Cardiac muscle cell (in vitro differentiated cells and primary cell): ENCODE measurements around the gene PDPK1. TPM values are rescaled to one million over a fixed set of nuclear protein-coding genes. Genes with fewer than 3 reads are reported as not detected.
"Not testable (repeated sequence)": the region's sequence is repeated elsewhere in the genome, so short reads cannot be mapped to it uniquely, and the experiment has no call there.

ENCODE experiments used
- DNase-seq, 2 donors: peaks; one replicate each; pipeline versions ENCODE4 v3.0.0 to v3.0.0-alpha.2; 2010 to 2017; ENCODE audit warnings: low read depth in 1 of 2, low spot score in 1 of 2
- H3K27ac ChIP-seq: fragments of 200-600 bp; sonication (generic); 2 replicates; pipeline ENCODE4 v1.5.1; 2016
- H3K27me3 ChIP-seq: fragments of 200-600 bp; sonication (generic); 2 replicates; pipeline ENCODE4 v1.6.0; 2016; ENCODE audit warnings: control low read depth
- H3K36me3 ChIP-seq: fragments of 200-600 bp; sonication (generic); 2 replicates; pipeline ENCODE4 v1.5.1; 2016; ENCODE audit warnings: control low read depth
- H3K4me1 ChIP-seq: fragments of 200-600 bp; sonication (generic); 2 replicates; pipeline ENCODE4 v1.8.1; 2017; ENCODE audit warnings: low read depth, mild to moderate bottlenecking, mixed run types
- H3K4me3 ChIP-seq: fragments of 200-600 bp; sonication (generic); 2 replicates; pipeline ENCODE4 v1.5.1; 2016; ENCODE audit warnings: mild to moderate bottlenecking
- H3K9me3 ChIP-seq: fragments of 200-600 bp; sonication (generic); 2 replicates; pipeline ENCODE4 v1.5.1; 2017; ENCODE audit warnings: low read depth, mild to moderate bottlenecking, control low read depth
- CTCF ChIP-seq: IDR thresholded peaks from 2 replicates; pipeline ENCODE4 v1.5.1; 2012; ENCODE audit warnings: low read depth, mild to moderate bottlenecking, low read length
- polyA plus RNA-seq: library from polyadenylated mRNA; unstranded; fragments of >200 nt; fragmentation: Nextera tagmentation; extraction: Ambion mirVana; gene quantifications from 2 replicates; pipeline ENCODE4 v1.2.1, GENCODE V29; 2016
- total RNA-seq: library from RNA; depleted of rRNA; stranded (reverse); fragments of >200 nt; gene quantifications from 2 replicates; pipeline ENCODE4 v1.2.3, GENCODE V29; 2016

Gene PDPK1
- total and polyA plus RNA-seq, 2 experiments from 2014 or later: 22.4 to 28.6 TPM

- peak overlapping the region; percentile 70 for H3K27ac ChIP-seq
- H3K9me3 ChIP-seq: no peaks in the 10 kb centered on the region
- H3K4me1 ChIP-seq: peaks cover 4% of the 10 kb centered on the region
- H3K4me3 ChIP-seq: peak overlapping the region; percentile 51
- no peak for TF ChIP-seq CTCF
- peaks cover 3% of the 10 kb centered on the region for H3K36me3 ChIP-seq
- no peaks in the 10 kb centered on the region for H3K27me3 ChIP-seq
- peak; percentile 61 to 64 for DNase-seq
Observed at GRCh38 chr16:2532494-2533141, 5.2 kb upstream of the PDPK1 start.

GRCh38 chr16:2533142-2533755 lies 4.6 kb upstream of the PDPK1 start:
- H3K27me3 ChIP-seq, H3K9me3 ChIP-seq, H3K36me3 ChIP-seq, H3K4me1 ChIP-seq, DNase-seq: not testable (repeated sequence)
- H3K27ac ChIP-seq: peak overlapping the region; percentile 70
- peak overlapping the region; percentile 51 for H3K4me3 ChIP-seq

- Histone ChIP-seq H3K4me1 (peaks cover 8% of the 10 kb centered on the region), H3K4me3 (no peak overlapping the region), H3K36me3 (no peaks in the 10 kb centered on the region), H3K27ac (no peak overlapping the region), H3K27me3 (no peaks in the 10 kb centered on the region), H3K9me3 (no peaks in the 10 kb centered on the region)
- TF ChIP-seq CTCF: no peak
- no peak for DNase-seq
Observed at GRCh38 chr16:2533912-2534311, 3.9 kb upstream of the PDPK1 start.

- H3K9me3 ChIP-seq, H3K4me3 ChIP-seq, H3K36me3 ChIP-seq, H3K27ac ChIP-seq, H3K27me3 ChIP-seq, DNase-seq: not testable (repeated sequence)
- peaks cover 12% of the 10 kb centered on the region for H3K4me1 ChIP-seq
Observed at GRCh38 chr16:2534335-2534734, 3.5 kb upstream of the PDPK1 start.

GRCh38 chr16:2535625-2536013 lies 2.2 kb upstream of the PDPK1 start:
- Histone ChIP-seq H3K36me3 (no peaks in the 10 kb centered on the region), H3K9me3 (no peaks in the 10 kb centered on the region), H3K4me3 (no peak overlapping the region), H3K27me3 (no peaks in the 10 kb centered on the region), H3K4me1 (peaks cover 12% of the 10 kb centered on the region), H3K27ac (no peak overlapping the region)
- peak in 1 of 2 donors; percentile 66 for DNase-seq
- TF ChIP-seq CTCF: no peak

GRCh38 chr16:2539192-2539844 lies 1.5 kb downstream of the PDPK1 start:
- H3K4me1 ChIP-seq: peaks cover 12% of the 10 kb centered on the region
- not testable (repeated sequence) for H3K36me3 ChIP-seq, H3K27ac ChIP-seq, DNase-seq, H3K27me3 ChIP-seq, H3K9me3 ChIP-seq
- H3K4me3 ChIP-seq: peak overlapping the region; percentile 33

- H3K9me3 ChIP-seq, H3K27me3 ChIP-seq, H3K36me3 ChIP-seq, H3K4me3 ChIP-seq, H3K27ac ChIP-seq: not testable (repeated sequence)
- peak; percentile 41 for TF ChIP-seq CTCF
- DNase-seq: peak in 1 of 2 donors; percentile 40
- peaks cover 12% of the 10 kb centered on the region for H3K4me1 ChIP-seq
Observed at GRCh38 chr16:2539845-2540458, 2.1 kb downstream of the PDPK1 start.

GRCh38 chr16:2540912-2541311 lies 3.1 kb downstream of the PDPK1 start:
- H3K36me3 ChIP-seq, DNase-seq, H3K4me3 ChIP-seq, H3K27me3 ChIP-seq, H3K27ac ChIP-seq, H3K9me3 ChIP-seq: not testable (repeated sequence)
- H3K4me1 ChIP-seq: peaks cover 12% of the 10 kb centered on the region

- not testable (repeated sequence) for DNase-seq, H3K27me3 ChIP-seq, H3K27ac ChIP-seq, H3K9me3 ChIP-seq, H3K36me3 ChIP-seq, H3K4me3 ChIP-seq
- H3K4me1 ChIP-seq: peaks cover 12% of the 10 kb centered on the region
Observed at GRCh38 chr16:2541409-2541808, 3.6 kb downstream of the PDPK1 start.
